Cardiac muscle cell (in vitro differentiated cells and primary cell): ENCODE results near the gene AGAP4. TPM values are rescaled to one million over a fixed set of nuclear protein-coding genes. Genes with fewer than 3 reads are reported as not detected.
"Not testable (repeated sequence)": the region's sequence is repeated elsewhere in the genome, so short reads cannot be mapped to it uniquely, and the experiment has no call there.

Experiments used
- DNase-seq, 2 donors: peaks; one replicate each; pipeline versions ENCODE4 v3.0.0 to v3.0.0-alpha.2; 2010 to 2017; ENCODE audit warnings: low read depth in 1 of 2, low spot score in 1 of 2
- H3K27ac ChIP-seq: fragments of 200-600 bp; sonication (generic); 2 replicates; pipeline ENCODE4 v1.5.1; 2016
- H3K27me3 ChIP-seq: fragments of 200-600 bp; sonication (generic); 2 replicates; pipeline ENCODE4 v1.6.0; 2016; ENCODE audit warnings: control low read depth
- H3K36me3 ChIP-seq: fragments of 200-600 bp; sonication (generic); 2 replicates; pipeline ENCODE4 v1.5.1; 2016; ENCODE audit warnings: control low read depth
- H3K4me1 ChIP-seq: fragments of 200-600 bp; sonication (generic); 2 replicates; pipeline ENCODE4 v1.8.1; 2017; ENCODE audit warnings: low read depth, mild to moderate bottlenecking, mixed run types
- H3K4me3 ChIP-seq: fragments of 200-600 bp; sonication (generic); 2 replicates; pipeline ENCODE4 v1.5.1; 2016; ENCODE audit warnings: mild to moderate bottlenecking
- H3K9me3 ChIP-seq: fragments of 200-600 bp; sonication (generic); 2 replicates; pipeline ENCODE4 v1.5.1; 2017; ENCODE audit warnings: low read depth, mild to moderate bottlenecking, control low read depth
- polyA plus RNA-seq: library from polyadenylated mRNA; unstranded; fragments of >200 nt; fragmentation: Nextera tagmentation; extraction: Ambion mirVana; gene quantifications from 2 replicates; pipeline ENCODE4 v1.2.1, GENCODE V29; 2016
- total RNA-seq: library from RNA; depleted of rRNA; stranded (reverse); fragments of >200 nt; gene quantifications from 2 replicates; pipeline ENCODE4 v1.2.3, GENCODE V29; 2016
- TF ChIP-seq, protein P1 (sequence below): IDR thresholded peaks from 2 replicates; pipeline ENCODE4 v1.5.1; 2012; ENCODE audit warnings: low read depth, mild to moderate bottlenecking, low read length

Gene AGAP4
- total and polyA plus RNA-seq, 2 experiments from 2014 or later: 17.2 to 22.3 TPM

DNA sequence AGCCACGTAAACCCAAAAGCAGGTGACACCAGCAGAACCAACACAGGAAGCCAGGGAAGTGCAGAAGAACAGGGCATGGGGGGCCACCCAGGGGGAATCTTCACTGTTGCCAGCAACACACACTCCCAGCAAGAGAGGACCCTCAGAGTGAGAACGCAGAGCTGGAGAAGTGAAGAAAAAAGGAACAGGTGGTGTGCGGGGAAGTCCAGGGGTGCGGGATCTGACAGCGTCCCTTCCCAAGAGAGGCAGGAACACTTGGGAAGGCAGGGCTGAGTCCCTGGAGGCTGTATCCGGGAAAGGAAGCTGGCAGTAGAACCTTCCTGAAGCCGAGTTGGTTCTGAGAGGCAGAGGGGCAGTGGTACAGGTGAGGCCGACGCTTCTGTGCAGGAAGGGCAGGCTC, 27.7 kb downstream of the AGAP4 start:
- H3K36me3 ChIP-seq: no peaks in the 10 kb centered on the region
- H3K4me1 ChIP-seq: no peaks in the 10 kb centered on the region
- H3K4me3 ChIP-seq: no peak overlapping the region
- H3K27ac ChIP-seq: no peak overlapping the region
- TF ChIP-seq, protein P1, sequence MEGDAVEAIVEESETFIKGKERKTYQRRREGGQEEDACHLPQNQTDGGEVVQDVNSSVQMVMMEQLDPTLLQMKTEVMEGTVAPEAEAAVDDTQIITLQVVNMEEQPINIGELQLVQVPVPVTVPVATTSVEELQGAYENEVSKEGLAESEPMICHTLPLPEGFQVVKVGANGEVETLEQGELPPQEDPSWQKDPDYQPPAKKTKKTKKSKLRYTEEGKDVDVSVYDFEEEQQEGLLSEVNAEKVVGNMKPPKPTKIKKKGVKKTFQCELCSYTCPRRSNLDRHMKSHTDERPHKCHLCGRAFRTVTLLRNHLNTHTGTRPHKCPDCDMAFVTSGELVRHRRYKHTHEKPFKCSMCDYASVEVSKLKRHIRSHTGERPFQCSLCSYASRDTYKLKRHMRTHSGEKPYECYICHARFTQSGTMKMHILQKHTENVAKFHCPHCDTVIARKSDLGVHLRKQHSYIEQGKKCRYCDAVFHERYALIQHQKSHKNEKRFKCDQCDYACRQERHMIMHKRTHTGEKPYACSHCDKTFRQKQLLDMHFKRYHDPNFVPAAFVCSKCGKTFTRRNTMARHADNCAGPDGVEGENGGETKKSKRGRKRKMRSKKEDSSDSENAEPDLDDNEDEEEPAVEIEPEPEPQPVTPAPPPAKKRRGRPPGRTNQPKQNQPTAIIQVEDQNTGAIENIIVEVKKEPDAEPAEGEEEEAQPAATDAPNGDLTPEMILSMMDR: no peak
- no peaks in the 10 kb centered on the region for H3K27me3 ChIP-seq
- no peak for DNase-seq
- no peaks in the 10 kb centered on the region for H3K9me3 ChIP-seq

DNA sequence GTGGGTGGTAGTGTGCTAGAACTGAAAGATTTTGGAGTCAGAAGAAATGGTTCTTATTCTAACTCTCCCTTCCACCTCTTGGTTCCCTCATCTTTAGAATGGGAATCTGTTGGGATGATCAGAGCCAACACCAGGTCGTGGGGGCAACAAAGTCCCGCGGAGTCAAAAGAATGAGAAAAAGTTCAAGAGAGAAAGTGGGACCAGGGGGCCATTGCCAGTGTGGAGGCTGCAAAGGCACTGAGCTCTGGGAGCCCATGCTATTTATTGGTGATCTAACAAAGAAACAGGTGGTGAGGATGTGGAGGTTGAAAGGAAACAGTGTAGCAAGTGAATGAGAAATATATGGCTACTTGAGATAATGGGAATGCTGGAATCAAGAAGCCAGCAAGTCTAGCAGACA, 29.4 kb downstream of the AGAP4 start:
- Histone ChIP-seq H3K27ac (no peak overlapping the region), H3K27me3 (no peaks in the 10 kb centered on the region), H3K9me3 (no peaks in the 10 kb centered on the region), H3K36me3 (no peaks in the 10 kb centered on the region), H3K4me1 (no peaks in the 10 kb centered on the region), H3K4me3 (no peak overlapping the region)
- TF ChIP-seq, protein P1: no peak
- no peak for DNase-seq

DNA sequence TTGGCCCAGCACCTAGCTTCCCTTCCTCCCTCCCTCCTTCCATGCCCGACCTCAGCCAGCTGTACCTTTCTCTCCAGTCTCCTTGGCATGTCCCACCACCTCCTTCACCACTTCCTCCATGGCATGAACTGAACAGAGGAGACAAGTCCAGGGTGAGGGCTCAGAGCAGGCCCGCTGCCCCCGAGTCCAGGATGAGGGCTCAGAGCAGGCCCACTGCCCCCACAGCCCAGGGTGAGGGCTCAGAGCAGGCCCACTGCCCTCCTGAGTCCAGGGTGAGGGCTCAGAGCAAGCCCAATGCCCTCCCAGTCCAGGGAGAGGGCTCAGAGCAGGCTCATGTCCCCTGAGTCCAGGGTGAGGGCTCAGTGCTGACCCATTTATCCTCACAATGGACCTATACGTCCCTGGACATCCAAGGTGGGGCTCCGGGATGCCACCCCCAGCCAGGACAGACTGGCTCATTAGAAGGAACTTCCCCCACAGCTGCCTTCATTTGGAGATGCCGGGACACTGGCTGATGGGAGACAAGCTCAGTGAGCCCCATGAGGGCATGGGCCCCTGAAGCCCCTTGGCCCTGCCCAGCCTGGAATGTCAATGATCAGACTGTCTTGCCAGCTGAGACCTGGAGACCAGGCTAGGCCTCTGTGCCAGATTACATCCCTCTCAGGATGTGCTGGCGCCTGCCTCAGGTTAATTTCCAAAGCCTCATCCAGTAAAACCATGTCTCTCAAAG, 30.0 kb downstream of the AGAP4 start:
- Histone ChIP-seq H3K4me3 (no peak overlapping the region), H3K27me3 (no peaks in the 10 kb centered on the region), H3K4me1 (no peaks in the 10 kb centered on the region), H3K36me3 (no peaks in the 10 kb centered on the region), H3K27ac (no peak overlapping the region), H3K9me3 (no peaks in the 10 kb centered on the region)
- no peak for DNase-seq
- TF ChIP-seq, protein P1: no peak

DNA sequence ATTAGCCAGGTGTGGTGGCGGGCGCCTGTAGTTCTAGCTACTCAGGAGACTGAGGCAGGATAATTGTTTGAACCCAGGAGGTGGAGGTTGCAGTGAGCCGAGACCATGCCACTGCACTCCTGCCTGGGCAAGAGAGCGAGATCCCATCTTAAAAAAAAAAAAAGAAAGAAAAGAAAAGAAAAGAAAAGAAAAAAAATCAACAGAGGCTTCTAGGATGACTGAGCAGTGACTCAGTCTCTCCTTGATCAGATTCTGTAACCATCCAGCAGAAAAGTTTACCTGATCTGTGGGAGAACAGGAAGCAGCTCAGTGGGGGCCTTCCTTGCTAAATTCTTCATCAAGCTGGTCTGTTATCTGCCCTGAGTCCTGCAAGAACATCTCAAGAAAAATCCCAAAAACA, 33.2 kb downstream of the AGAP4 start:
- H3K27me3 ChIP-seq, H3K27ac ChIP-seq, H3K36me3 ChIP-seq, DNase-seq, H3K4me1 ChIP-seq, H3K4me3 ChIP-seq, H3K9me3 ChIP-seq: not testable (repeated sequence)

DNA sequence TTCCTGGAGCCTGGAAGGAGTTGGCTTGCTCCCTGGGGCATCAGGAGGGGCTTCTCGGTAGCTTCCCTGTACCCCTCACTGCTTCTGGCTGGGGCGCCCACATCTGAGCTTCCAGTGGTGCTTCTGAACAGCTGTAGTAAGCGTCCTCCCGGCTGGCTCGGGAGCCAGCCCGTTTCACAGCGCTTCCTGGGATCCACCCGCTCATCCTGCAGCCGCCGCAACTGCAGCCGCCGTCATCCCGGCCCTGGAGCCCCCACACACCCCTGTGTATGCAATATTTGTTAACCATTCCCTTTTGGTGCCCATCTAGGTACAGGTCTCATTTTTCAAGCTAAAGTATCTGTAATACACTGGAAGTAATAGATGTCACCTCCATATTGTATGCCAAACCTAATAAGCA, 34.3 kb downstream of the AGAP4 start:
- H3K27me3 ChIP-seq, H3K9me3 ChIP-seq, H3K27ac ChIP-seq, H3K4me3 ChIP-seq, H3K4me1 ChIP-seq, DNase-seq, H3K36me3 ChIP-seq: not testable (repeated sequence)

DNA sequence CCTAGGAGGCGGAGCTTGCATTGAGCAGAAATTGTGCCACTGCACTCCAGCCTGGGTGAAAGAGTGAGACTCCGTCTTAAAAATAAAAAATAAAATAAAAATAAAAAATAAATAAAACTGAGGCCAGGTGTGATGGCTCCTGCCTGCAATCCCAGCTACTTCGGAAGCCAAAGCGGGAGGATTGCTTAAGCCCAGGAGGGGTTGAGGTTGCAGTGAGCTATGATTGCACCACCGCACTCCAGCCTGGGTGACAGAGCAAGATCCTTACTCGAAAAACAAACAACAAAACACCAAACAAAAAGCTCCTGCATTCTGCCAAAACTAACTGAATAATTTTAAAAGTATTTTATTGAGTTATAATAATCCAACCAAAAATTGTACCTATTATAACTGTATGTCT, 36.2 kb downstream of the AGAP4 start:
- Histone ChIP-seq H3K9me3 (no peaks in the 10 kb centered on the region), H3K36me3 (no peaks in the 10 kb centered on the region), H3K4me3 (no peak overlapping the region), H3K27me3 (no peaks in the 10 kb centered on the region), H3K4me1 (no peaks in the 10 kb centered on the region), H3K27ac (no peak overlapping the region)
- DNase-seq: no peak
- TF ChIP-seq, protein P1: no peak
